Karpas-422 (cell line): ENCODE data around the gene ZSWIM5. TPM values are rescaled to one million over a fixed set of nuclear protein-coding genes. Genes with fewer than 3 reads are reported as not detected.
"Not testable (repeated sequence)": the region's sequence is repeated elsewhere in the genome, so short reads cannot be mapped to it uniquely, and the experiment has no call there.

Experiments
- DNase-seq: peaks from one replicate; pipeline ENCODE4 v3.0.0-alpha.2; 2015
- H2AFZ ChIP-seq: fragments of 200-600 bp; sonication (generic); 2 replicates; pipeline ENCODE4 v1.6.1; 2014; ENCODE audit warnings: antibody characterized with exemption, low read length, mixed read lengths
- H3K27ac ChIP-seq: fragments of 200-600 bp; sonication (generic); 2 replicates; pipeline ENCODE4 v1.5.1; 2014; ENCODE audit warnings: mild to moderate bottlenecking, low read length, moderate library complexity
- H3K27me3 ChIP-seq: fragments of 200-600 bp; sonication (generic); 2 replicates; pipeline ENCODE4 v1.6.1; 2014; ENCODE audit warnings: low read length, mixed read lengths
- H3K36me3 ChIP-seq: fragments of 200-600 bp; sonication (generic); 2 replicates; pipeline ENCODE4 v1.6.1; 2014; ENCODE audit warnings: low read length, mixed read lengths; ENCODE audit not compliant: insufficient read depth
- H3K4me1 ChIP-seq: fragments of 200-600 bp; sonication (generic); 2 replicates; pipeline ENCODE4 v1.6.1; 2014; ENCODE audit warnings: mild to moderate bottlenecking, low read length, mixed read lengths
- H3K4me2 ChIP-seq: fragments of 200-600 bp; sonication (generic); 2 replicates; pipeline ENCODE4 v1.6.1; 2014; ENCODE audit warnings: low read length, low read depth, mild to moderate bottlenecking; ENCODE audit not compliant: poor library complexity, severe bottlenecking
- H3K4me3 ChIP-seq: fragments of 200-600 bp; sonication (generic); 2 replicates; pipeline ENCODE4 v1.5.1; 2014; ENCODE audit warnings: mild to moderate bottlenecking, antibody characterized with exemption, low read length, mixed read lengths
- H3K79me2 ChIP-seq: fragments of 200-600 bp; sonication (generic); 2 replicates; pipeline ENCODE4 v1.6.1; 2014; ENCODE audit warnings: mild to moderate bottlenecking, low read length, mixed read lengths
- H3K9ac ChIP-seq: fragments of 200-600 bp; sonication (generic); 2 replicates; pipeline ENCODE4 v1.6.0; 2014; ENCODE audit warnings: low read length
- H3K9me2 ChIP-seq: fragments of 200-600 bp; sonication (generic), shearing (Covaris generic); replicated peaks from 2 replicates; pipeline ENCODE4 v1.6.0; 2014; ENCODE audit warnings: mild to moderate bottlenecking, low read length, moderate library complexity; ENCODE audit not compliant: insufficient read depth
- H3K9me3 ChIP-seq: fragments of 300-700, 200-600 bp; sonication (generic); 2 replicates; pipeline ENCODE4 v1.6.1; 2014; ENCODE audit warnings: low read length, mixed read lengths
- H4K20me1 ChIP-seq: fragments of 200-600 bp; sonication (generic); 2 replicates; pipeline ENCODE4 v1.6.1; 2014; ENCODE audit warnings: mild to moderate bottlenecking, antibody characterized with exemption, low read length, low read depth; ENCODE audit not compliant: insufficient read depth
- total RNA-seq: library from RNA; depleted of rRNA; stranded (reverse); fragments of >200 nt; shearing (Covaris generic); gene quantifications from 2 replicates; pipeline ENCODE4 v1.2.3, GENCODE V29; 2014; ENCODE audit warnings: low replicate concordance

ZSWIM5 gene
- total RNA-seq, 1 experiment from 2014 or later: 0.04 TPM

DNA sequence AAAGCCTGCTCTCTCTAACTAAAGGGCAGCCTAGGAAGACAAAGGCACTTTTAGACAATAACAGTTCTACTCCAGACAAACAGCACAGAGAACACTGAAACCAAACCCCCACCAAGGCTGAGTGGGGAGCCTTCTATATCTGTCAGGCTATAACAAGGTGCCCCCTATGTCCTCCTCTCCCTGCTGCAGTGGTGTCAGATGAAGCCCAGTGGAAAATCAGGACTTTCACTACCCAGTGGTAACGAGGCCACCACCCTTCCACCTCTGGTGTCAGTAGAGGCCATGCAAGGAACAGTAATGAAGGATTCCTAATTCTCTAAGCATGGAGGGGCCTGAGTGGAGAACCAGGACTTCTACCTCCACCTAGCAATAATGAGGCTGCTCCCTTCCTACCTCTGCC, 83.7 kb downstream of the ZSWIM5 start:
- no peaks in the 10 kb centered on the region for H3K9me2 ChIP-seq

DNA sequence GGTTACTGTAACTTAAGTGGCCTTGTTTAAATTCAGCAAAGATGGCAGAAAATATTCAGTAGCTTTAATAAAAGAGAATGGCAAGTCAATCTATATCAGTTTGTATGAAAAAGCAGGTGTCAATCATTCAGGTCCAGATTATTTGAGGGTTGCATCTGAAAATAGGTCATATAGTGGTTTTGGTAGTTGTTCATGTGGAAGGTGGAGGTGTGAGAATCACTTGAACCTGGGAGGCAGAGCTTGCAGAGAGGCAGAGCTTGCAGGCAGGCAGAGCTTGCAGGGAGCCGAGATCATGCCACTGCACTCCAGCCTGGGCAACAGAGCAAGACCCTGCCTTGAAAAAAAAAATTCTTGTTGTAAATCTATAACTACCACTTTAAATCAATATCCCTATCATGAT, 88.6 kb downstream of the ZSWIM5 start:
- H3K9ac ChIP-seq: no peak overlapping the region
- no peaks in the 10 kb centered on the region for H3K27me3 ChIP-seq
- H3K9me2 ChIP-seq: no peaks in the 10 kb centered on the region
- H3K79me2 ChIP-seq: no peaks in the 10 kb centered on the region
- H3K27ac ChIP-seq: no peak overlapping the region
- H2AFZ ChIP-seq: no peak overlapping the region
- DNase-seq: no peak
- no peaks in the 10 kb centered on the region for H3K9me3 ChIP-seq
- no peaks in the 10 kb centered on the region for H4K20me1 ChIP-seq
- H3K4me2 ChIP-seq: no peak overlapping the region
- H3K4me1 ChIP-seq: no peaks in the 10 kb centered on the region
- no peaks in the 10 kb centered on the region for H3K36me3 ChIP-seq
- no peak overlapping the region for H3K4me3 ChIP-seq

More for the DNA sequence above, 83.7 kb downstream of the ZSWIM5 start:
- Histone ChIP-seq H3K36me3 (no peaks in the 10 kb centered on the region), H3K4me2 (no peak overlapping the region), H3K27me3 (no peaks in the 10 kb centered on the region), H4K20me1 (no peaks in the 10 kb centered on the region), H3K27ac (no peak overlapping the region), H2AFZ (no peak overlapping the region), H3K79me2 (no peaks in the 10 kb centered on the region), H3K4me1 (no peaks in the 10 kb centered on the region), H3K9me3 (no peaks in the 10 kb centered on the region), H3K9ac (no peak overlapping the region), H3K4me3 (no peak overlapping the region)
- DNase-seq: no peak

DNA sequence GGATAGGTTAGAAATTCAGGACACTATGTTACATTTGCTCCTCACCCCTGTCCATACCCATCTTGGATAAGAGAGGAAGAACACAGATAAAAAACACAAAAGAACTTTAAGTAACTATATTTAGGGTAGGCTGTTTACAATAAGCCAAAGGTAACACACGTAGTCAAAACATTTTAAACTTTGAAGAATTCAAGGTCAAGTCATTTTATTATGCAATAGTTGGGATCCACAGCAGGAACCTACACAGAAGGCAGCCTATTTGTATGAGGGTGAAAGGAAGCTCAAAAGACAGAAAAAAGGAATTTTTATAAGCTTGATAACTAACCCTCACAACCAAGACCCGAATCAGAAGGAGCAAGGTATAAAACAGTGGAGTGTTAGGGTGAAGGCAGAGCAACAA, 89.6 kb downstream of the ZSWIM5 start:
- no peak for DNase-seq
- no peaks in the 10 kb centered on the region for H3K9me2 ChIP-seq
- no peak overlapping the region for H3K27ac ChIP-seq
- no peaks in the 10 kb centered on the region for H3K36me3 ChIP-seq
- no peaks in the 10 kb centered on the region for H4K20me1 ChIP-seq
- H3K27me3 ChIP-seq: no peaks in the 10 kb centered on the region
- H3K9ac ChIP-seq: no peak overlapping the region
- H3K4me1 ChIP-seq: no peaks in the 10 kb centered on the region
- H3K4me2 ChIP-seq: no peak overlapping the region
- H3K79me2 ChIP-seq: no peaks in the 10 kb centered on the region
- no peak overlapping the region for H3K4me3 ChIP-seq
- H3K9me3 ChIP-seq: no peaks in the 10 kb centered on the region
- H2AFZ ChIP-seq: no peak overlapping the region

DNA sequence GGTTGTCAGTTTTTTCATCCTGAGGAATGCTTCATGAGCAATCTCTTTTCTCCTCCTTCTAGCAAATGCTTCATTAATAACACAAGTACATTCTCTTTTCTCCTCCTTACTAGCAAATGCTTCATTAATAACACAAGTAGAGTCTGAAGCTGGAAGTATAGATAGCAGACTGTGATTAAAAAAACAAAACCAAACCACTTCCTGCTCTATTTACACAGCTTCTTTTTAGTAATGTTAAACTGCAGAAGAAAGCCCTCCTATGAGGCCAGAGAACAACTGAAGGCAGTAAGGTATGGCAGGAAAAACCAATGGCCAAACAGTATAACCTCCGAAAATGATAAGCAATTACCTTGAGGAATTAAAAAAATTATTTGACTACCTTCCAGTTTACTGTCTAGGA, 90.1 kb downstream of the ZSWIM5 start:
- Histone ChIP-seq H3K9me2 (no peaks in the 10 kb centered on the region), H3K9me3 (no peaks in the 10 kb centered on the region), H3K4me2 (no peak overlapping the region), H3K9ac (no peak overlapping the region), H2AFZ (no peak overlapping the region), H3K4me1 (no peaks in the 10 kb centered on the region), H3K27ac (no peak overlapping the region), H3K79me2 (no peaks in the 10 kb centered on the region), H3K36me3 (no peaks in the 10 kb centered on the region), H3K4me3 (no peak overlapping the region), H3K27me3 (no peaks in the 10 kb centered on the region), H4K20me1 (no peaks in the 10 kb centered on the region)
- DNase-seq: no peak

DNA sequence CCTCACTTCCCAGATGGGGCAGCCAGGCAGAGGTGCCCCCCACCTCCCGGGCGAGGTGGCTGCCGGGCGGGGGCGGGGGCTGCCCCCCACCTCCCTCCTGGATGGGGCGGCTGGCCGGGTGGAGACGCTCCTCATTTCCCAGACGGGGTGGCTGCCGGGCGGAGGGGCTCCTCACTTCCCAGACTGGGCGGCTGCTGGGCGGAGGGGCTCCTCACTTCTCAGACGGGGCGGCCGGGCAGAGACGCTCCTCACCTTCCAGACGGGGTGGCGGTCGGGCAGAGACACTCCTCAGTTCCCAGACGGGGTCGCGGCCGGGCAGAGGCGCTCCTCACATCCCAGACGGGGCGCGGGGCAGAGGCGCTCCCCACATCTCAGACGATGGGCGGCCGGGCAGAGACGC, 91.2 kb downstream of the ZSWIM5 start:
- not testable (repeated sequence) for H3K4me3 ChIP-seq, DNase-seq, H3K9ac ChIP-seq, H3K27me3 ChIP-seq, H3K4me1 ChIP-seq, H3K9me3 ChIP-seq, H3K36me3 ChIP-seq, H4K20me1 ChIP-seq, H3K27ac ChIP-seq, H3K4me2 ChIP-seq, H2AFZ ChIP-seq, H3K79me2 ChIP-seq, H3K9me2 ChIP-seq

DNA sequence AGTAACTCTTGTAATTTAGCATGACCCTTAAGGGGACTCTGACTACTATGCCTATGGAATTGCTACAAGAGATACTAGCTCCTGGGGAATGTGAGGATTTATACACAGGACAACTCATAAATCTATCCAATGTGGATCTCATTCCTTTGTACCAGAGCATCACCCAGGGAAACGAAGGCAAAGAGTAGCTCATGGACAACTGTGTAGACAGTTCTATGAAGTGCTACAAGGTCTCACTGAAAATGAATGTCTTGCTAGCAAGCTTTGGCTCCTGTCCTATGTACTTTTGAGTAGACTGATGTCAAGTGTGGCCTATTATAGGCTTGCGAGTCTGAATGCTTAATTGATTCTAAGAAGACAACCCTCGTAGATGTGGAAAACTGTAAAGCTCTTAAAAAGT, 93.7 kb downstream of the ZSWIM5 start:
- Histone ChIP-seq H3K9ac (no peak overlapping the region), H3K4me2 (no peak overlapping the region), H3K4me3 (no peak overlapping the region), H3K9me3 (no peaks in the 10 kb centered on the region), H2AFZ (no peak overlapping the region), H3K27me3 (no peaks in the 10 kb centered on the region), H4K20me1 (no peaks in the 10 kb centered on the region), H3K9me2 (no peaks in the 10 kb centered on the region), H3K27ac (no peak overlapping the region), H3K4me1 (no peaks in the 10 kb centered on the region), H3K79me2 (no peaks in the 10 kb centered on the region), H3K36me3 (no peaks in the 10 kb centered on the region)
- DNase-seq: no peak

DNA sequence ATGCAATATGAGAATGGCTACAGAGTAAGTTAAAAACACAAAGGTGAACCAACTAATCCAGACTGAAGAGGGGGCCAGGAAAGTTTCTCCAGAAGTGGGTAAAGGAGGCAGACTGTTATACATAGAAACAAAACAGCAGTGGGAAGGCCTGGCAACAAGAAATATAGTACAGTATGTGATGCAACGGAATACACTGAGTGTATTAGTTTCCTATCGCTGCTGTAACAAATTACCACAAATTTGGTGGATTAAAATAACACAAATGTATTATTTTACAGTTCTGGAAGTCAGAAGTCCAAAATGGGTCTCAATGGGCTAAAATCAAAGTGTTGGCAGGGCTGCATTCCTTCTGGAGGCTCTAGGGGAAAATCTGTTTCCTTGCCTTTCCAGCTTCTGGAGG, 95.2 kb downstream of the ZSWIM5 start:
- Histone ChIP-seq H3K4me1 (no peaks in the 10 kb centered on the region), H3K79me2 (no peaks in the 10 kb centered on the region), H3K4me2 (no peak overlapping the region), H3K4me3 (no peak overlapping the region), H3K9me2 (no peaks in the 10 kb centered on the region), H3K36me3 (no peaks in the 10 kb centered on the region), H3K9me3 (no peaks in the 10 kb centered on the region), H3K27ac (no peak overlapping the region), H4K20me1 (no peaks in the 10 kb centered on the region), H3K9ac (no peak overlapping the region), H2AFZ (no peak overlapping the region), H3K27me3 (no peaks in the 10 kb centered on the region)
- DNase-seq: no peak

DNA sequence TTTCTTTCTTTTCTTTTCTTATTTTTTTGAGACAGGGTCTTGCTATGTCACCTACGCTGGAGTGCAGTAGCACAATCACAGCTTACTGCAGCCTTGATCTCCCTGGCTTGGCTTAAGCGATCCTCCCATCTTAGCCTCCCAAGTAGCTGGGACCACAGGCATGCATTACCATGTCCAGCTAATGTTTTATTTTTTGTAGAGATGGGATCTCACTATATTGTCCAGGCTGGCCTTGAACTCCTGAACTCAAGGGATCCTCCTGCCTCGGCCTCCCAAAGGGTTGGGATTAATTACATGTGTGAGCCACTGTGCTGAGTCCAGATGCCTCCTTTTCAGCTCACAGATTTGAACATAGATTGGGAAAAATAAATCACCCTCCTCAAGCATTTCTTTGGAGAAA, 98.6 kb downstream of the ZSWIM5 start:
- no peak overlapping the region for H3K4me3 ChIP-seq
- no peaks in the 10 kb centered on the region for H3K27me3 ChIP-seq
- no peaks in the 10 kb centered on the region for H3K9me3 ChIP-seq
- H4K20me1 ChIP-seq: no peaks in the 10 kb centered on the region
- H3K27ac ChIP-seq: no peak overlapping the region
- H2AFZ ChIP-seq: no peak overlapping the region
- H3K79me2 ChIP-seq: no peaks in the 10 kb centered on the region
- no peak overlapping the region for H3K4me2 ChIP-seq
- no peak overlapping the region for H3K9ac ChIP-seq
- no peaks in the 10 kb centered on the region for H3K36me3 ChIP-seq
- DNase-seq: no peak
- H3K4me1 ChIP-seq: peaks cover 13% of the 10 kb centered on the region
- H3K9me2 ChIP-seq: no peaks in the 10 kb centered on the region

DNA sequence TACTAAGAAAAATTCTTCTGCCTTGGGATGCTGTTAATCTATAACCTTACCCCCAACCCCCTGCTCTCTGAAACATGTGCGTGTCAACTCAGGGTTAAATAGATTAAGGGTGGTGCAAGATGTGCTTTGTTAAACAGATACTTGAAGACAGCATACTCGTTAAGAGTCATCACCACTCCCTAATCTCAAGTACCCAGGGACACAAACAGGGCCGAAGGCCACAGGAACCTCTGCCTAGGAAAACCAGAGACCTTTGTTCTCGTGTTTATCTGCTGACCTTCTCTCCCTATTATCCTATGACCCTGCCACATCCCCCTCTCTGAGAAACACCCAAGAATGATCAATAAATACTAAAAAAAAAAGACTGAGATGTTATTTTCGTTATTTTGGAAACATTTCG, 99.5 kb downstream of the ZSWIM5 start:
- not testable (repeated sequence) for H3K9me2 ChIP-seq, DNase-seq, H3K27me3 ChIP-seq, H4K20me1 ChIP-seq, H3K9ac ChIP-seq, H3K79me2 ChIP-seq, H2AFZ ChIP-seq, H3K36me3 ChIP-seq, H3K4me2 ChIP-seq, H3K9me3 ChIP-seq, H3K4me3 ChIP-seq, H3K27ac ChIP-seq
- H3K4me1 ChIP-seq: peaks cover 13% of the 10 kb centered on the region
